LNCAP (cell line): ENCODE results near the gene RBM44.

ENCODE experiments used
- TF ChIP-seq, protein P1 (sequence below): fragments of 450-650 bp; IDR thresholded peaks from 2 replicates; pipeline ENCODE4 v1.5.1; 2017; ENCODE audit warnings: mild to moderate bottlenecking

Gene RBM44

DNA sequence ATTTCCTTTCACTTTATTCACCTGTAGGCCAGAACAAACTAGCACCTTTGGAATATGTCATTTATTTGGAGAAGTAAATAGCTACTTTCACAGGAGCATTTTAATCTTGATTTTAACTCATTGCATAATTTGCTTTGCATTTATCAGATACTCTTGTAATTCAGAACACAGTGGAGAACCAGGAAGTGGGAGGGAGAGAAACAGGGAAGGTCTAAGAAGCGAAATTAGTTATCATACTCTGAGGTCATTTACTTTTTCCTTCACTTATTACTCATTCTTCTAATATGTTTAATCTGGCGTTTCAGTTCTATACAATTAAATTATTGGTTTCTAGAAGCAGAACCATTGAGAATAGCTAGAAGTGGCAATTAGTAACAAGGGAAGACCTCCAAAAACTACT is 20.7 kb downstream of the RBM44 start:
- TF ChIP-seq, protein P1, sequence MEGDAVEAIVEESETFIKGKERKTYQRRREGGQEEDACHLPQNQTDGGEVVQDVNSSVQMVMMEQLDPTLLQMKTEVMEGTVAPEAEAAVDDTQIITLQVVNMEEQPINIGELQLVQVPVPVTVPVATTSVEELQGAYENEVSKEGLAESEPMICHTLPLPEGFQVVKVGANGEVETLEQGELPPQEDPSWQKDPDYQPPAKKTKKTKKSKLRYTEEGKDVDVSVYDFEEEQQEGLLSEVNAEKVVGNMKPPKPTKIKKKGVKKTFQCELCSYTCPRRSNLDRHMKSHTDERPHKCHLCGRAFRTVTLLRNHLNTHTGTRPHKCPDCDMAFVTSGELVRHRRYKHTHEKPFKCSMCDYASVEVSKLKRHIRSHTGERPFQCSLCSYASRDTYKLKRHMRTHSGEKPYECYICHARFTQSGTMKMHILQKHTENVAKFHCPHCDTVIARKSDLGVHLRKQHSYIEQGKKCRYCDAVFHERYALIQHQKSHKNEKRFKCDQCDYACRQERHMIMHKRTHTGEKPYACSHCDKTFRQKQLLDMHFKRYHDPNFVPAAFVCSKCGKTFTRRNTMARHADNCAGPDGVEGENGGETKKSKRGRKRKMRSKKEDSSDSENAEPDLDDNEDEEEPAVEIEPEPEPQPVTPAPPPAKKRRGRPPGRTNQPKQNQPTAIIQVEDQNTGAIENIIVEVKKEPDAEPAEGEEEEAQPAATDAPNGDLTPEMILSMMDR = no peak

DNA sequence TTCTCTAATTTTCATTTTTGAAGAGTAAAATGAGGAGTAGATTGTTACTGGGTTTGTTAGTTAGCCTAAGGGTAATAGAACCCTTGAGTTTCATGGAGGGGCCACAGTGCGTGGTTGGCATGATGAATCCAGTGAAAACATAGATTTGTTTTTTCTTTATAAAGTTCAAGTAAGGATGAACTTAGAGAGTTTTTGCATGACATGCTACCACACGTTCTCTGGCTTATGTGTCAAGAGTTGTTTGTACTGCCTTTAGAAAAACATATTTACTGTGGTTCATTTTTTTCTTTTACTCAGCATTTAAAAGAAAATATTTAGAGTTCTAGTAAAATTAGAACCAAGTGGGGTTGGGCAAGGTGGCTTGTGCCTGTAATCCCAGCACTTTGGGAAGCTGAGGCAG is 21.8 kb downstream of the RBM44 start:
- TF ChIP-seq, protein P1 = no peak

DNA sequence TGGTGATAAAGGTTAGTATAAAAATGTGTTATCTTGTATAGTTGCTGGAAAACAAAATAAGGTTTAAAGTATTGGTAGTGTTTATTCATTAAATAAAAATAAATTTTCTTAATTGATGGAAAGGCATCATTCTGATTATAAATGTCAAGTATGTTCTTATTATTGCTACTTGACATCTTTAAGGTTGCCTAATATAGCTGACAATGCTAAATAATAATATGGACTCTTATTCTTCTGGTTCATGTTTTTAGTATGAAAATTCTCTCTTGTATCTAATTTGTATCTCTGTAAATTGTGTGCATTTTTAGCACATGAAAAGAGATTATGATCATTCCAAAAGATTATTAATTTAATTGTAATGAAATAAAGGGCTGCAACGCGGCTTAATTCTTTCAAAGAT is 25.0 kb downstream of the RBM44 start:
- TF ChIP-seq, protein P1 = no peak

DNA sequence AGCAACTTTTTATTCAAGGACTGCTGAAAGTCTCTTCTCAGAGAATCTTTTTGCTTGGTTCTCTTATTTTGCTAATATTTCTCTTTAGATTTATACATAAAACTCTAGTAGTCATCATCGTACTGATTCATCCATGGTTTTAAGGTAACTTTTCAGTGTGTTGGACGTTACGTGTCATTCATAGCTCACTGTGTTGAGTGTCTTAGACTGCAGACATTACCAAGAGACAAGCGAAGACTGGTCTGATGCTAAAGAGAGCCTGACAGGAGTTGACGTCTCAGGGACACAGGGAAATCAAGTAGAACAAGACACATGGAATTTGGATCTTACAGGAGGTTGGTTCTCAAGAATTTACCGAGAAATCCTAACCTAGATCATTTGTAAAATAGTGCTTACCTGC is 25.5 kb downstream of the RBM44 start:
- TF ChIP-seq, protein P1 = no peak

DNA sequence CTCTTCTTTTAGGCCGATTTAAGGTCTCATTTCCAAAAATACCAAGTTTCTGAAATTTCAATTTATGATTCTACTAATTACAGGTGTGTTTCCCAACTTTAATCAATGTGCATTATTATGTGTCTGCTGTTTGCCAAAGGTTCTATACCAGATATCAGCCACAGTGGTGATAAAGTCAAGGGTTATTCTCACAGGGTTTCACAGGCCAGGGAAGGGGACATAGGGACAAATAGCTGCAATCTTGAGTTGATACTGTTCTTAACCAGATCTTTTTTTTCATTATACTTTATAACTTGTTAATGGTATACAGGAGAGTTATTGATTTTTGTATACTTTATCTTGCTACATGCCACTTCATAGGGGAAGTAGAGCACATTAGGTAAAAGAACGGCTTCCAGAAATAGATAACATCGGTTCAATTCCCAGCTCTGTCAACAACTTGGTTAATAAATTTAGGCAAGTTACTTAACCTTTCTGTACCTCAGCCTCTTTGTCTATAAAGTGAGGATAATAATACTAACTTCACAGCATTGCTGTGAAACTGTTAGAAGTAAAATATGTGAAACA is 28.9 kb downstream of the RBM44 start:
- TF ChIP-seq, protein P1 = no peak

DNA sequence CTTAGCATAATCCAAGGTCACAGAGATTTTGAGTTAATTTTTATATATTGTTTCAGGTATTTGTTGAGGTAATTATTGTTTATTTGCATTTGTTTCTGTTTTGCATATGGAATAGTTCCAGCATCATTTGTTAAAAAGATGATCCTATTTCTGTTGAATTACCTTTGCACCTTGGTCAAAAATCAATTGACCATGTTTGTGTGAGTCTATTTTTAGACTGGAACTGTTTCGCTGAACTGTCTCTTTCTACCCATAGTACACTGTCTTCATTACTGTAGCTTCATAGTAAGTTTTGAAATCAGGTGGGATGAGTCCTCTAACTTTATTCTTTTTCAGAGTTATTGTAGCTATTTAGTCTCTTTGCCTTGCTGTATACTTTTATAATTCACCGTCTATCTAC is 31.9 kb downstream of the RBM44 start:
- TF ChIP-seq, protein P1 = no peak

DNA sequence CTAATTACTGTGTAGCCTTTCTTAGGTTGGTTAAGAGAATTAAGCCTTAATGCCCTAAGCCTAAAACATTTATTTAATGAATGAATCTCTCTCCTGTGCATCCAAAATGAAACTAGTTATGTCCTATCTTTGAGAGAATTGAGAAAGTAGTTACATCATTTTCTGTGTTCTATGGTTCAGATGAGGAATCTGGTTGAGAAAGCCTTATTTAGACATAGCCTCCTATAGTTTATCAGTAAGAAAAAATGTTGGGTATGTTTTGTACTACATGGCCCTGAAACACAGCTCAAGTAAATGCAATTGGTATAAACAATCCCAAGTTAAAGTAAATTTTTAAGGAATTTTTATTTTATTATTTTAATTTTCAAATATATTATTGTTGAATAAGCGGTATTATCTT is 35.0 kb downstream of the RBM44 start:
- TF ChIP-seq, protein P1 = no peak

DNA sequence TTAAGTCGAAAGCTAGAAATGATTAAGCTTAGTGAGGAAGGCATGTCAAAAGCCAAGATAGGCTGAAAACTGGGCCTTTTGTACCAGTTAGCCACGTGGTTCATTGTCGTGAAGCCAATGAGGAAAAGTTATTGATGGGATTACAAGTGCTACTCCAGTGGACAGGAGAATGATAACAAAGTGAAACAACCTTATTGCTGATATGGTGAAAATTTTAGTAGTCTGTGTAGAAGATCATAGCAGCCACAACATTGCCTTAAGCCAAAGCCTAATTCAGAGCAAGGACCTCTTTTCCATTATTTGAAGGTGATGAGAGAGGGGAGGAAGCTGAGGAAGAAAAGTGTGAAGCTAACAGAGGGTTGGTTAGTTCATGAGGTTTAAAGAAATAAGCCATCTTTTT is 36.8 kb downstream of the RBM44 start:
- TF ChIP-seq, protein P1 = no peak
